Endodermal cell (in vitro differentiated cells): ENCODE data around the gene ARPC1B. TPM values are rescaled to one million over a fixed set of nuclear protein-coding genes. Genes with fewer than 3 reads are reported as not detected.
"Not testable (repeated sequence)": the region's sequence is repeated elsewhere in the genome, so short reads cannot be mapped to it uniquely, and the experiment has no call there.

Experiments used
- DNase-seq: peaks from one replicate; pipeline ENCODE4 v3.0.0-alpha.2; 2017
- H3K27ac ChIP-seq: 2 replicates; pipeline ENCODE4 v1.5.1; 2013; ENCODE audit warnings: mild to moderate bottlenecking, low read depth, low read length, moderate library complexity
- H3K27me3 ChIP-seq: 2 replicates; pipeline ENCODE4 v1.6.1; 2013; ENCODE audit warnings: mild to moderate bottlenecking, low read length, moderate library complexity; ENCODE audit not compliant: insufficient read depth, control insufficient read depth, poor library complexity, severe bottlenecking
- H3K36me3 ChIP-seq: 2 replicates; pipeline ENCODE4 v1.7.0; 2013; ENCODE audit warnings: mild to moderate bottlenecking, low read length, moderate library complexity; ENCODE audit not compliant: control insufficient read depth, insufficient read depth
- H3K4me1 ChIP-seq: one replicate; pipeline ENCODE4 v1.7.0; 2013; ENCODE audit warnings: low read length; ENCODE audit not compliant: control insufficient read depth, insufficient read depth
- H3K4me3 ChIP-seq: 2 replicates; pipeline ENCODE4 v1.5.1; 2013; ENCODE audit warnings: mild to moderate bottlenecking, low read length, moderate library complexity
- H3K9ac ChIP-seq: 2 replicates; pipeline ENCODE4 v1.6.1; 2013; ENCODE audit warnings: mild to moderate bottlenecking, low read length, moderate library complexity; ENCODE audit not compliant: poor library complexity, severe bottlenecking; ENCODE audit errors: extremely low read depth
- H3K9me3 ChIP-seq: 2 replicates; pipeline ENCODE4 v1.6.1; 2013; ENCODE audit warnings: mild to moderate bottlenecking, low read length, moderate library complexity; ENCODE audit not compliant: control insufficient read depth
- H3K27ac Mint-ChIP-seq: 2 replicates; pipeline ENCODE4 v1.8.0; 2020; ENCODE audit warnings: mixed read lengths
- H3K27me3 Mint-ChIP-seq: 2 replicates; pipeline ENCODE4 v1.8.0; 2021; ENCODE audit warnings: mild to moderate bottlenecking, mixed read lengths; ENCODE audit not compliant: insufficient read depth
- H3K36me3 Mint-ChIP-seq: 2 replicates; pipeline ENCODE4 v1.8.0; 2020; ENCODE audit warnings: low read depth, mixed read lengths
- H3K4me1 Mint-ChIP-seq: 2 replicates; pipeline ENCODE4 v1.8.0; 2020; ENCODE audit warnings: mixed read lengths
- H3K4me3 Mint-ChIP-seq: 2 replicates; pipeline ENCODE4 v1.8.0; 2020; ENCODE audit warnings: mild to moderate bottlenecking, moderate library complexity, mixed read lengths
- H3K9me3 Mint-ChIP-seq: 2 replicates; pipeline ENCODE4 v1.8.0; 2020; ENCODE audit warnings: mild to moderate bottlenecking, mixed read lengths
- CTCF ChIP-seq: fragments of 200-600 bp; sonication (generic); conservative IDR thresholded peaks from 2 replicates; pipeline ENCODE4 v1.5.0; 2021; ENCODE audit warnings: antibody characterized with exemption, mild to moderate bottlenecking
- WGBS, 2 experiments: methylation state at CpG; one replicate each; pipeline versions ENCODE4 v1.1.5 to v1.1.7; 2013; ENCODE audit warnings: missing lambda C conversion rate in 2 of 2, mixed read lengths in 1 of 2; ENCODE audit not compliant: insufficient coverage in 1 of 2, insufficient read length in 1 of 2; 5-methylcytosine and 5-hydroxymethylcytosine counted together
- total RNA-seq, 2 donors: library from RNA; stranded (reverse); fragmentation: NEBNext Ultra II Directional in 1 of 2; extraction: Animal tissue kit (Norgen Biotek cat#: 25700) in 1 of 2; gene quantifications; 2 replicates in 1 of 2; 3 replicates in 1 of 2; pipeline ENCODE4 v1.2.1, GENCODE V29; 2021

The ARPC1B gene
- total RNA-seq, 2 donors from 2014 or later: 53.3 to 73.9 TPM

GRCh38 chr7:99344061-99344647, 30.4 kb upstream of the ARPC1B start:
- H3K4me1 Mint-ChIP-seq: no peaks in the 10 kb centered on the region
- no peak overlapping the region for H3K4me3 ChIP-seq
- no peak overlapping the region for H3K9ac ChIP-seq
- no peaks in the 10 kb centered on the region for H3K27me3 Mint-ChIP-seq
- H3K4me3 Mint-ChIP-seq: no peak overlapping the region
- H3K4me1 ChIP-seq: no peaks in the 10 kb centered on the region
- H3K9me3 Mint-ChIP-seq: no peaks in the 10 kb centered on the region
- H3K27ac Mint-ChIP-seq: no peak overlapping the region
- no peak for DNase-seq
- H3K27me3 ChIP-seq: no peaks in the 10 kb centered on the region
- WGBS, 2 experiments: 97 to 98% methylated on average over 12 to 13 of the region's 13 CpGs
- TF ChIP-seq CTCF: no peak
- no peaks in the 10 kb centered on the region for H3K9me3 ChIP-seq
- H3K27ac ChIP-seq: no peak overlapping the region
- H3K36me3 ChIP-seq: peaks cover 66% of the 10 kb centered on the region
- peaks cover 67% of the 10 kb centered on the region for H3K36me3 Mint-ChIP-seq

- H3K27ac ChIP-seq, DNase-seq, H3K4me3 Mint-ChIP-seq, H3K27me3 ChIP-seq, H3K9me3 Mint-ChIP-seq, H3K27ac Mint-ChIP-seq, H3K4me1 Mint-ChIP-seq, H3K4me3 ChIP-seq, H3K9ac ChIP-seq, H3K4me1 ChIP-seq, H3K27me3 Mint-ChIP-seq, H3K9me3 ChIP-seq: not testable (repeated sequence)
- peaks cover 62% of the 10 kb centered on the region for H3K36me3 ChIP-seq
- H3K36me3 Mint-ChIP-seq: peaks cover 58% of the 10 kb centered on the region
- 94 to 98% methylated on average over 3 of the region's 3 CpGs for WGBS, 2 experiments
Measured at GRCh38 chr7:99350641-99351040, 23.9 kb upstream of the ARPC1B start.

- no peaks in the 10 kb centered on the region for H3K9me3 Mint-ChIP-seq
- H3K27me3 Mint-ChIP-seq: no peaks in the 10 kb centered on the region
- no peak for DNase-seq
- Histone ChIP-seq H3K27me3 (no peaks in the 10 kb centered on the region), H3K4me3 (no peak overlapping the region), H3K27ac (no peak overlapping the region), H3K4me1 (no peaks in the 10 kb centered on the region), H3K9ac (no peak overlapping the region), H3K36me3 (peaks cover 64% of the 10 kb centered on the region), H3K9me3 (no peaks in the 10 kb centered on the region)
- no peaks in the 10 kb centered on the region for H3K4me1 Mint-ChIP-seq
- TF ChIP-seq CTCF: no peak
- H3K36me3 Mint-ChIP-seq: peaks cover 57% of the 10 kb centered on the region
- no peak overlapping the region for H3K4me3 Mint-ChIP-seq
- 91 to 99% methylated on average over 5 of the region's 5 CpGs for WGBS, 2 experiments
- H3K27ac Mint-ChIP-seq: no peak overlapping the region
Measured at GRCh38 chr7:99352247-99352646, 22.3 kb upstream of the ARPC1B start.

GRCh38 chr7:99355098-99355497, 19.4 kb upstream of the ARPC1B start:
- H3K9ac ChIP-seq: no peak overlapping the region
- no peak for DNase-seq
- Mint-ChIP-seq H3K9me3 (no peaks in the 10 kb centered on the region), H3K36me3 (peaks cover 60% of the 10 kb centered on the region), H3K27ac (no peak overlapping the region), H3K4me3 (no peak overlapping the region), H3K27me3 (no peaks in the 10 kb centered on the region), H3K4me1 (no peaks in the 10 kb centered on the region)
- TF ChIP-seq CTCF: no peak
- no peak overlapping the region for H3K27ac ChIP-seq
- H3K4me1 ChIP-seq: no peaks in the 10 kb centered on the region
- H3K36me3 ChIP-seq: peaks cover 66% of the 10 kb centered on the region
- no peaks in the 10 kb centered on the region for H3K27me3 ChIP-seq
- WGBS, 2 experiments: 93 to 96% methylated on average over 7 of the region's 7 CpGs
- no peaks in the 10 kb centered on the region for H3K9me3 ChIP-seq
- no peak overlapping the region for H3K4me3 ChIP-seq
